Epithelial cell of proximal tubule (primary cell): Measurements from ENCODE around the gene ACKR2. TPM values are rescaled to one million over a fixed set of nuclear protein-coding genes. Genes with fewer than 3 reads are reported as not detected.
"Not testable (repeated sequence)": the region's sequence is repeated elsewhere in the genome, so short reads cannot be mapped to it uniquely, and the experiment has no call there.

ENCODE experiments used
- DNase-seq: peaks from one replicate; pipeline ENCODE4 v3.0.0-alpha.2; 2011; ENCODE audit warnings: low read depth
- H3K4me3 ChIP-seq: 2 replicates; pipeline ENCODE4 v1.5.1; 2011; ENCODE audit warnings: low read depth, mild to moderate bottlenecking, low read length
- CTCF ChIP-seq: conservative IDR thresholded peaks from 2 replicates; pipeline ENCODE4 v1.5.1; 2012; ENCODE audit warnings: low read depth, mild to moderate bottlenecking, low read length
- total RNA-seq: library from RNA; depleted of rRNA; stranded (reverse); fragments of >200 nt; gene quantifications from 2 replicates; pipeline ENCODE4 v1.2.3, GENCODE V29; 2015

ACKR2 gene
- total RNA-seq, 1 donor from 2014 or later = 2.8 TPM

GRCh38 chr3:42805141-42805821 lies 4.0 kb upstream of the ACKR2 start:
- H3K4me3 ChIP-seq = peak overlapping the region; percentile 65
- DNase-seq = no peak
- no peak for TF ChIP-seq CTCF

- TF ChIP-seq CTCF = no peak
- no peak for DNase-seq
- H3K4me3 ChIP-seq = no peak overlapping the region
Observed at GRCh38 chr3:42807929-42808328, 1.3 kb upstream of the ACKR2 start.

- DNase-seq, H3K4me3 ChIP-seq: not testable (repeated sequence)
Observed at GRCh38 chr3:42810706-42811105, 1.5 kb downstream of the ACKR2 start.

- DNase-seq, H3K4me3 ChIP-seq: not testable (repeated sequence)
Observed at GRCh38 chr3:42811118-42811883, 2.1 kb downstream of the ACKR2 start.

- no peak for DNase-seq
- no peak for TF ChIP-seq CTCF
- H3K4me3 ChIP-seq = no peak overlapping the region
Observed at GRCh38 chr3:42814246-42814645, 5.0 kb downstream of the ACKR2 start.

GRCh38 chr3:42814914-42815507 lies 5.8 kb downstream of the ACKR2 start:
- DNase-seq = no peak
- no peak for TF ChIP-seq CTCF
- no peak overlapping the region for H3K4me3 ChIP-seq

GRCh38 chr3:42815826-42816225 lies 6.6 kb downstream of the ACKR2 start:
- no peak overlapping the region for H3K4me3 ChIP-seq
- DNase-seq = no peak
- TF ChIP-seq CTCF = no peak

GRCh38 chr3:42819351-42819965 lies 10.2 kb downstream of the ACKR2 start:
- no peak for DNase-seq
- no peak overlapping the region for H3K4me3 ChIP-seq
- TF ChIP-seq CTCF = peak; percentile 11
